ENCODE results near the gene IPPK. TPM values are rescaled to one million over a fixed set of nuclear protein-coding genes. Genes with fewer than 3 reads are reported as not detected.
"Not testable (repeated sequence)": the region's sequence is repeated elsewhere in the genome, so short reads cannot be mapped to it uniquely, and the experiment has no call there.

The IPPK gene
- total RNA-seq, 8 experiments from 2014 or later, result 5.5 to 22.3 (median 9.6) TPM

- 88 to 100% (median 100%) methylated on average over 1 to 2 of the region's 3 CpGs; no CpG with 5 or more reads in 3 of the 10 experiments for WGBS, 10 experiments
- in situ Hi-C loops (cut with MboI; ENCODE audit: low pct_unique_long_range_greater_than_20kb in 2 of 9, low sequenced_read_pairs in 9 of 9, unreplicated experiment in 9 of 9), result loop anchor here in 1 of 9 experiments (25.0 kb wide), 1 partner anchor 287 kb away; the partner anchor contains the start of genes CENPP and NOL8
- not testable (repeated sequence) for H3K4me3 ChIP-seq; ATAC-seq (replicated peaks in 6 of 8); H3K4me1 ChIP-seq (replicated peaks in 1 of 2); H3K27ac ChIP-seq
Observed at GRCh38 chr9:92623936-92624335, 46.0 kb downstream of the IPPK start.

- WGBS, 10 experiments, result 71 to 100% (median 96%) methylated on average over 1 to 4 of the region's 5 CpGs; no CpG with 5 or more reads in 4 of the 10 experiments
- Histone ChIP-seq H3K4me1 (replicated peaks in 1 of 2) (no peaks in the 10 kb centered on the region), H3K4me3 (no peak overlapping the region), H3K27ac (no peak overlapping the region)
- no peak for ATAC-seq (replicated peaks in 6 of 8)
- in situ Hi-C loops (cut with MboI; ENCODE audit: low pct_unique_long_range_greater_than_20kb in 2 of 9, low sequenced_read_pairs in 9 of 9, unreplicated experiment in 9 of 9), result loop anchor here in 1 of 9 experiments (25.0 kb wide), 1 partner anchor 284 kb away; the partner anchor contains the start of genes CENPP and NOL8
Observed at GRCh38 chr9:92620845-92621244, 49.1 kb downstream of the IPPK start.

GRCh38 chr9:92619601-92620300 is 50.2 kb downstream of the IPPK start:
- Histone ChIP-seq H3K27ac (no peak overlapping the region), H3K4me3 (no peak overlapping the region), H3K4me1 (replicated peaks in 1 of 2) (no peaks in the 10 kb centered on the region)
- WGBS, 10 experiments, result 80 to 100% (median 93%) methylated on average over 4 to 7 of the region's 24 CpGs; no CpG with 5 or more reads in 7 of the 10 experiments
- no peak for ATAC-seq (replicated peaks in 6 of 8)
- in situ Hi-C loops (cut with MboI; ENCODE audit: low pct_unique_long_range_greater_than_20kb in 2 of 9, low sequenced_read_pairs in 9 of 9, unreplicated experiment in 9 of 9), result loop anchor here in 1 of 9 experiments (25.0 kb wide), 1 partner anchor 282 kb away; the partner anchor contains the start of genes CENPP and NOL8

DNA sequence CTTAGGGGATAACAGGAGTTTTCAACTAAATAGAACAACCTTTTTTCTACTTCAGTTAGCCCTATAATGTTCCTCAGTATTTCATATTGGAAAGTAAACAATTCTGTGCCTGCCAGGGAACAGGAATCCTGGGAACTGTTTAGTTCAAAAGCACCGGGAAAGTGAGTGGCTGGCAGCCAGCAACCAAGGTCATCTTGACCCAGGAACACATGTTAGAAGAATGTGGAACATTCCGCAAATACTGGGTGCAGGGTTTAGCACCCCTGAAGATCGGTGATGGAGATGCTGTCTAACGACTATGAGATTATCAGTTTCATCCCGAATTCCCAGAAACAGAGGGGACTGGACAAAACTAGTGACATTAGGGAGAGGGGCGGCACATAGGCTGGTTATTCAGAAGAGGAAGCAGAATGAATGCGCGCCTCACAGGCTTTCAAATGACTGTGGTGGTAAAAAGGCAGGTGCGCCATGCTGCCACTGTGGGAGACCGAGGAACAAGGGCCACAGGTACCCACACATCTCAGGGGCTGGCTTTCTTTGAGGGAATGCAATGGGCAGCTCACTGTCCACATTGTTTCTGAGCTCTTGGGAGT is 51.2 kb downstream of the IPPK start:
- H3K4me1 ChIP-seq (replicated peaks in 1 of 2), result no peaks in the 10 kb centered on the region
- in situ Hi-C loops (cut with MboI; ENCODE audit: low pct_unique_long_range_greater_than_20kb in 2 of 9, low sequenced_read_pairs in 9 of 9, unreplicated experiment in 9 of 9), result loop anchor here in 1 of 9 experiments (25.0 kb wide), 1 partner anchor 281 kb away; the partner anchor contains the start of genes CENPP and NOL8
- H3K4me3 ChIP-seq, result no peak overlapping the region
- 73 to 100% (median 94%) methylated on average over 1 to 9 of the region's 10 CpGs; no CpG with 5 or more reads in 1 of the 10 experiments for WGBS, 10 experiments
- ATAC-seq (replicated peaks in 6 of 8), result no peak
- no peak overlapping the region for H3K27ac ChIP-seq

- no peak for ATAC-seq (replicated peaks in 6 of 8)
- 70 to 100% (median 91%) methylated on average over 1 to 11 of the region's 11 CpGs; no CpG with 5 or more reads in 3 of the 10 experiments for WGBS, 10 experiments
- H3K27ac ChIP-seq, result no peak overlapping the region
- in situ Hi-C loops (cut with MboI; ENCODE audit: low pct_unique_long_range_greater_than_20kb in 2 of 9, low sequenced_read_pairs in 9 of 9, unreplicated experiment in 9 of 9), result loop anchor here in 1 of 9 experiments (25.0 kb wide), 1 partner anchor 281 kb away; the partner anchor contains the start of genes CENPP and NOL8
- H3K4me1 ChIP-seq (replicated peaks in 1 of 2), result no peaks in the 10 kb centered on the region
- no peak overlapping the region for H3K4me3 ChIP-seq
Observed at GRCh38 chr9:92617951-92618510, 51.9 kb downstream of the IPPK start.

GRCh38 chr9:92617195-92617813 is 52.6 kb downstream of the IPPK start:
- no peak overlapping the region for H3K4me3 ChIP-seq
- H3K4me1 ChIP-seq (replicated peaks in 1 of 2), result no peaks in the 10 kb centered on the region
- WGBS, 10 experiments, result 80 to 100% (median 90%) methylated on average over 1 to 3 of the region's 11 CpGs; no CpG with 5 or more reads in 6 of the 10 experiments
- no peak for ATAC-seq (replicated peaks in 6 of 8)
- H3K27ac ChIP-seq, result no peak overlapping the region
- in situ Hi-C loops (cut with MboI; ENCODE audit: low pct_unique_long_range_greater_than_20kb in 2 of 9, low sequenced_read_pairs in 9 of 9, unreplicated experiment in 9 of 9), result loop anchor here in 1 of 9 experiments (25.0 kb wide), 1 partner anchor 280 kb away; the partner anchor contains the start of genes CENPP and NOL8

GRCh38 chr9:92616655-92617111 is 53.2 kb downstream of the IPPK start:
- no peak for ATAC-seq (replicated peaks in 6 of 8)
- no peak overlapping the region for H3K4me3 ChIP-seq
- 31 to 98% (median 87%) methylated on average over 1 to 9 of the region's 11 CpGs for WGBS, 10 experiments
- no peaks in the 10 kb centered on the region for H3K4me1 ChIP-seq (replicated peaks in 1 of 2)
- in situ Hi-C loops (cut with MboI; ENCODE audit: low pct_unique_long_range_greater_than_20kb in 2 of 9, low sequenced_read_pairs in 9 of 9, unreplicated experiment in 9 of 9), result loop anchor here in 1 of 9 experiments (25.0 kb wide), 1 partner anchor 279 kb away; the partner anchor contains the start of genes CENPP and NOL8
- no peak overlapping the region for H3K27ac ChIP-seq

DNA sequence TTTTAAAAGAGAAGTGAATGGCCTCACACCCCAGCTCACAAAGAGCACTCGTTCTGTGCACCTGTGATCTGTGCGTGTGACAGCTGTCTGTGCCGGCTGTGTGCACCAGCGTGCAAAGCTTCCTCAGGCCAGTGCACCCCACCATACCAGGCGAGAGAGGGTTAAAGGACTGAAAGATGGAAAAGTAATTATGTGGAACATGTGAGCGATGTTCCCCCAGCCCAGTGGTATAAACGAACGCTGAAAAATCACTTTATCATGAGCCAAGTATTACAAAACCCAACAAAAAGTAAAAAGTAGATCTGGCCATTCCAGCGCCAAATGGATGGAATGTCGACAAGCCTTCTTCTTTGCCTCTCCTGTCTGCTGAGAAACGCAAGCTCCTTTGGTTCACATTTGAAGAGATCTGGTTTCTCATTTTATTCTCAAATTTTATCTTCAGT is 53.7 kb downstream of the IPPK start:
- in situ Hi-C loops (cut with MboI; ENCODE audit: low pct_unique_long_range_greater_than_20kb in 2 of 9, low sequenced_read_pairs in 9 of 9, unreplicated experiment in 9 of 9), result loop anchor here in 1 of 9 experiments (25.0 kb wide), 1 partner anchor 279 kb away; the partner anchor contains the start of genes CENPP and NOL8
- Histone ChIP-seq H3K4me3 (no peak overlapping the region), H3K4me1 (replicated peaks in 1 of 2) (no peaks in the 10 kb centered on the region), H3K27ac (no peak overlapping the region)
- WGBS, 10 experiments, result 23 to 100% (median 84%) methylated on average over 3 to 11 of the region's 11 CpGs
- no peak for ATAC-seq (replicated peaks in 6 of 8)

- Histone ChIP-seq H3K27ac (no peak overlapping the region), H3K4me3 (no peak overlapping the region), H3K4me1 (replicated peaks in 1 of 2) (no peaks in the 10 kb centered on the region)
- 33 to 100% (median 95%) methylated on average over 3 to 12 of the region's 13 CpGs; no CpG with 5 or more reads in 1 of the 10 experiments for WGBS, 10 experiments
- no peak for ATAC-seq (replicated peaks in 6 of 8)
- in situ Hi-C loops (cut with MboI; ENCODE audit: low pct_unique_long_range_greater_than_20kb in 2 of 9, low sequenced_read_pairs in 9 of 9, unreplicated experiment in 9 of 9), result loop anchor here in 1 of 9 experiments (25.0 kb wide), 1 partner anchor 278 kb away; the partner anchor contains the start of genes CENPP and NOL8
Observed at GRCh38 chr9:92615790-92616189, 54.1 kb downstream of the IPPK start.

GRCh38 chr9:92614763-92615461 is 55.0 kb downstream of the IPPK start:
- H3K4me1 ChIP-seq (replicated peaks in 1 of 2), result peaks cover 0 to under 1% of the 10 kb centered on the region in 2 donors
- in situ Hi-C loops (cut with MboI; ENCODE audit: low pct_unique_long_range_greater_than_20kb in 2 of 9, low sequenced_read_pairs in 9 of 9, unreplicated experiment in 9 of 9), result loop anchor here in 1 of 9 experiments (25.0 kb wide), 1 partner anchor 278 kb away; the partner anchor contains the start of genes CENPP and NOL8
- ATAC-seq (replicated peaks in 6 of 8), result peak in 1 of 8 experiments; percentile 10
- 0 to 100% (median 48%) methylated on average over 1 to 11 of the region's 17 CpGs; no CpG with 5 or more reads in 2 of the 10 experiments for WGBS, 10 experiments
- H3K27ac ChIP-seq, result no peak overlapping the region
- no peak overlapping the region for H3K4me3 ChIP-seq

- no peak overlapping the region for H3K4me3 ChIP-seq
- 90 to 100% (median 97%) methylated on average over 2 to 9 of the region's 9 CpGs; no CpG with 5 or more reads in 3 of the 10 experiments for WGBS, 10 experiments
- in situ Hi-C loops (cut with MboI; ENCODE audit: low pct_unique_long_range_greater_than_20kb in 2 of 9, low sequenced_read_pairs in 9 of 9, unreplicated experiment in 9 of 9), result loop anchor here in 1 of 9 experiments (25.0 kb wide), 1 partner anchor 277 kb away; the partner anchor contains the start of genes CENPP and NOL8
- no peak overlapping the region for H3K27ac ChIP-seq
- no peak for ATAC-seq (replicated peaks in 6 of 8)
- peaks cover 7 to 9% of the 10 kb centered on the region in 2 donors for H3K4me1 ChIP-seq (replicated peaks in 1 of 2)
Observed at GRCh38 chr9:92614123-92614510, 55.8 kb downstream of the IPPK start.

Measured in motor neuron (in vitro differentiated cells).